ENCODE data around the gene UBAP2. TPM values are rescaled to one million over a fixed set of nuclear protein-coding genes. Genes with fewer than 3 reads are reported as not detected.
A peak's percentile ranks its signal among the peaks of the same experiment; 100 is the strongest.
"Not testable (repeated sequence)": the region's sequence is repeated elsewhere in the genome, so short reads cannot be mapped to it uniquely, and the experiment has no call there.

The UBAP2 gene
- total RNA-seq, 8 experiments from 2014 or later: 12.3 to 40.4 (median 22.1) TPM

DNA sequence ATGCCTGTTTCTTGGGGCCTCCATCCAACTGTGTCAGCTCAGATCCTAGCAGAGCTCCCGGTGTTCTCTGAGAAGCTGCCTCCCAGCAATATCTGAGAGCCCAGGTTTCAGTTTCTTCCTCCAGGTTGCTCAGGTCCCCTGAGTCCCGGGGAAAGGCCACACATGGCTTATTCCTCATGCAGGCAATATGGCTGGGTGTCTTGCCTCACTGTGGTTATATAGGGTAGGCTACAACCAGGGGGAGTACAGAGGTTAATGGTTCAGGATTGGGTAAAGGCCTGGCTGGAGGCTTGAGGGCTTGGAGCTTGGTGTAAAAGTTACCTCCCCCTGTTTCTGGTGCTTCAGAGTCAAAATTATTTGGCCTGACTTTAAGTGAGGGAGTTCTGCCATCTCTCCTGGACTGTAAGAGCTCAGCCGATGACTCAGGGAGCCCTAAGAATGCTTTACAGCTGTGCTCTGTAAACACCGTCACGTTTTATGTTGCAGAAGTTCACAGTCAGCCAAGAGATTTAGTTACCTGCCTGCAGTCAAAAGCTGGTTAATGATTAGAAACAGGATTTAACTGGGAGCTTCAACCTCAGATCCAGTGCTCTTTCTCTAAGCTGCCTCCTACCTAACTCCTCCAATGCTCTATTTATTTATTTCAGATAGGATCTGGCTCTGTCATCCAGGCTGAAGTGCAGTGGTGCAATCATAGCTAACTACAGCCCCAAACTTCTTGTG, 24.3 kb upstream of the UBAP2 start:
- 27 to 67% (median 50%) methylated on average over 1 to 4 of the region's 5 CpGs; no CpG with 5 or more reads in 3 of the 10 experiments for WGBS, 10 experiments
- in situ Hi-C loops (cut with MboI; ENCODE audit: low pct_unique_long_range_greater_than_20kb in 2 of 9, low sequenced_read_pairs in 9 of 9, unreplicated experiment in 9 of 9): no loop called here
- Histone ChIP-seq H3K4me3 (no peak overlapping the region), H3K27ac (no peak overlapping the region), H3K4me1 (replicated peaks in 1 of 2) (peaks cover 0 to 8% of the 10 kb centered on the region in 2 donors)
- peak in 4 of 8 experiments; percentile 22 to 57 (median 49) for ATAC-seq (replicated peaks in 6 of 8)

DNA sequence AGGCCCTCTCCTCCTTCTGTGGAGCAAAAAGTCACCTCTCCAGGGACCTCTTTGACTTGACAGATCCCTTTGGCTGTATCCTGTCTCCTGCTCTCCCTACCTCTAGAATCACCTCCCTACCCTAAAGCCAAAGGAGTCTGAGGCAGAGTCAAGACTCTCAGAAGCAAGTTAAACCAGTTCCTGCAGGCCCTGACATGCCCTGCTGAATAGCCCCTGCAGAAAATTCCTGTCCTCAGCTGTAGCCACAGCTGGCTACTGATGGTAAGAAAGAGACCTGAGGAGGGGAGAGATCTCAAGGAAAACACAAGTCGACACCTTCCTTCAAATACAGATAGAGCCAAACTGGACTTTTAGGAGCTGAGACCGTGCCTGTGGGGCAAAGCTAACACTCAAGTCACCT, 23.7 kb upstream of the UBAP2 start:
- ATAC-seq (replicated peaks in 6 of 8): peak in 1 of 8 experiments; percentile 25
- in situ Hi-C loops (cut with MboI; ENCODE audit: low pct_unique_long_range_greater_than_20kb in 2 of 9, low sequenced_read_pairs in 9 of 9, unreplicated experiment in 9 of 9): no loop called here
- H3K4me1 ChIP-seq (replicated peaks in 1 of 2): peaks cover 0 to 8% of the 10 kb centered on the region in 2 donors
- no peak overlapping the region for H3K27ac ChIP-seq
- H3K4me3 ChIP-seq: no peak overlapping the region
- WGBS, 10 experiments: 100% methylated on average over 1 to 2 of the region's 2 CpGs; no CpG with 5 or more reads in 8 of the 10 experiments

DNA sequence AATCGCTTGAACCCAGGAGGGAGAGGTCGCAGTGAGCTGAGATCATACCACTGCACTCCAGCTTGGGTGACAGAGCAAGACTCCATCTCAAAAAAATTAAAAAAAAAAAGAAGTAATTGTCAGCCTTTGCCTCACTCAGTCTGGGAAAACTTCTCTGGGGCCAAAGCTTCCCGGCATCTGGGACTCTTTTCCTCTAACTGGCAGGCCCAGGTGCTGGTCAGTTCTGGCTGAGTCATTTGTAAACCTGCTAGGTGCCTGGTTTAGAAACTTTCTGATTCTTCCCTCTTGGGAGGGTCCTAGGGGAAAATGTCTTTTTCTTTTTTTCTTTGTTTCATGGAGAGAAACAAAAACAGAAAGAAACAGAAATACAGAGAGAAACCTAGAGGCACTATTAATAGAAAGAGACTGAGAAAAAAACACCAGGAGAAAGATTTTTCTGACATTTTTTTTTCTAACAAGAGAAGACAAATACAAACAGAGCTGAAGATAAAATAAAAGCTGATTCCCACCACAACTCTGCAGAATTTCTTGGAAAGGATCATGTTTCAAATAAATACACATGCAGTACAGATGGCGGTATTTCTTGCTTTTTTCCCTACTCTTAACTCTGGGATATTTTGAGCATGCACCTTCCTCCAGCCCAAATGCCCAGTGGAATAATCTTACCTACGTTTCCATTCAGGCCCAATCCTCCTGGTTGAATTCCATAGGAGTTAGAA, 22.1 kb upstream of the UBAP2 start:
- H3K4me3 ChIP-seq: no peak overlapping the region
- H3K27ac ChIP-seq: no peak overlapping the region
- in situ Hi-C loops (cut with MboI; ENCODE audit: low pct_unique_long_range_greater_than_20kb in 2 of 9, low sequenced_read_pairs in 9 of 9, unreplicated experiment in 9 of 9): no loop called here
- ATAC-seq (replicated peaks in 6 of 8): no peak
- 17 to 100% (median 81%) methylated on average over 1 to 5 of the region's 5 CpGs for WGBS, 10 experiments
- H3K4me1 ChIP-seq (replicated peaks in 1 of 2): peaks cover 0 to 8% of the 10 kb centered on the region in 2 donors

DNA sequence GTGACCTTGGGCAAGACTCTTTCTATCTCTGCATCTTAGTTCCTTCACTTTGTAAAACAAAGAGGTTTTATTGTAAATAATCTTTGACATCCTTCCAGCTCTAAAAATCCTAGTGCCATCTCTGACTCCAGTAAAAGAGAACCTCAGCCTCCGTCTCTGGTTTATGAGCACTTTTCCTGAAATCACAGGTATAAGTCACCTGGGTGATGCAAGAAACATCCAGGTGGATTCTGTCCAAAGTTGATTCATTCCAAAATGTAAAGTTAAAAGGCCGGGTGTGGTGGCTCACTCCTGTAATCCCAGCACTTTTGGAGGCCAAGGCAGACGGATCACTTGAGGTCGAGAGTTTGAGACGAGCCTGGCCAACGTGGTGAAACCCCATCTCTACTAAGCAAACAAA, 21.1 kb upstream of the UBAP2 start:
- in situ Hi-C loops (cut with MboI; ENCODE audit: low pct_unique_long_range_greater_than_20kb in 2 of 9, low sequenced_read_pairs in 9 of 9, unreplicated experiment in 9 of 9): no loop called here
- WGBS, 10 experiments: 80 to 100% (median 84%) methylated on average over 1 to 6 of the region's 6 CpGs; no CpG with 5 or more reads in 3 of the 10 experiments
- H3K27ac ChIP-seq: no peak overlapping the region
- no peak for ATAC-seq (replicated peaks in 6 of 8)
- no peak overlapping the region for H3K4me3 ChIP-seq
- peaks cover 0 to 8% of the 10 kb centered on the region in 2 donors for H3K4me1 ChIP-seq (replicated peaks in 1 of 2)

DNA sequence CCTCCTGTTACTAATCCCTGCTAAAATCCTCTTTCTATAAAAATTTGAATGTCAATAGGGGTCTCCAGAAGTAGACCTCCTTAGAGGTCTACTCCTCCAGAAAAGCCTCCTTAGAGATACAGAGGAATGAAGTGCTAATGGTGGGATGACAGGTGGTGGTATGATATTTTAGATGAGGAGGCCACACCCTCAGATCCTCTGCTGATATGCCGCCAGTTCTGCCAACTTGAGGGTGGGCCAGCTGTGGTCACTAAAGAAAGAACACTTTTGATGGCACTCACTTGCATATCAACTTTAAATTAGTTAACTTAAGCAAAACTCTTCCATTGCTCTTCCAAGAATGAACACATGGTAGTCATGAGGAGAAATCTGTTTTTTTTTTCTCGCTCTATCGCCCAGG, 16.9 kb upstream of the UBAP2 start:
- ATAC-seq (replicated peaks in 6 of 8): no peak
- no peak overlapping the region for H3K4me3 ChIP-seq
- H3K4me1 ChIP-seq (replicated peaks in 1 of 2): no peaks in the 10 kb centered on the region
- WGBS, 10 experiments: 83 to 100% (median 100%) methylated on average over 1 of the region's 3 CpGs; no CpG with 5 or more reads in 5 of the 10 experiments
- in situ Hi-C loops (cut with MboI; ENCODE audit: low pct_unique_long_range_greater_than_20kb in 2 of 9, low sequenced_read_pairs in 9 of 9, unreplicated experiment in 9 of 9): no loop called here
- no peak overlapping the region for H3K27ac ChIP-seq

DNA sequence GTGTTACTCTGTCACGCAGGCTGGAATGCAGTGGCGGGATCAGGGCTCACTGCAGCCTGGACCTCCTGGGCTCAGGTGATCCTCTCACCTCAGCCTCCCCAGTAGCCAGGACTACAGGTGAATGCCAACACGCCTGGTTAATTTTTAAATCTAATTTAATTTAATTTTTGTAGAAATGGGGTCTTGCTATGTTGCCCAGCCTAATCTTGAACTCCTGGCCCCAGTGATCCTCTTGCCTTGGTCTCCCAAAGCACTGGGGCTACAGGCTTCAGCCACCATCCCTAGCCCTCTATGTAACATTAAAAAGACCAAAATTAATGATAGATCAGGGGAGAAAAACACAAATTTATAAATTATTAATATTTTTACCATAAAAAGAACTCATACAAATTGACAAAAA, 11.3 kb upstream of the UBAP2 start:
- in situ Hi-C loops (cut with MboI; ENCODE audit: low pct_unique_long_range_greater_than_20kb in 2 of 9, low sequenced_read_pairs in 9 of 9, unreplicated experiment in 9 of 9): no loop called here

DNA sequence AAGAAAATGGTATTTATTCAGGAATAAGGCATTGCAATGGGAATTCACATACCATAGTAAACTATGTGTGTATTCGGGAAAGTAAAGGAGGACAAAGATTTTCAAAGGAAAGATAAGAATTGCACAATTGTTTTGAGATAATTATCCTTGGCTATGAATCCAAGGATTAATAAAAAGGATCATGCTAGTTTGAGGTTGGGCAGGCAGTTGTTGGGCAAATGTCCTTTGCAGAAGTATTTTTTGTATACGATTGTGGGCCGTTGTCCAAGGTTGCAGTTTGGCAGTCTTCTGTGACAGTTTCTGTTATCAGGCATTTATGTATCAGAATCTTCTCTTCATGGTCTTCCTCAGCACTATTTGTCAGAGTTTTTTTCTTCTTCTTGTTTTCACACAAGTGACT, 10.6 kb upstream of the UBAP2 start:
- in situ Hi-C loops (cut with MboI; ENCODE audit: low pct_unique_long_range_greater_than_20kb in 2 of 9, low sequenced_read_pairs in 9 of 9, unreplicated experiment in 9 of 9): no loop called here
- 64 to 93% (median 88%) methylated on average over 1 to 3 of the region's 3 CpGs for WGBS, 10 experiments
- Histone ChIP-seq H3K4me3 (no peak overlapping the region), H3K27ac (no peak overlapping the region), H3K4me1 (replicated peaks in 1 of 2) (no peaks in the 10 kb centered on the region)
- ATAC-seq (replicated peaks in 6 of 8): no peak

More for the DNA sequence above, 11.3 kb upstream of the UBAP2 start:
- no peaks in the 10 kb centered on the region for H3K4me1 ChIP-seq (replicated peaks in 1 of 2)
- no peak overlapping the region for H3K4me3 ChIP-seq
- H3K27ac ChIP-seq: no peak overlapping the region
- ATAC-seq (replicated peaks in 6 of 8): no peak
- 0 to 100% (median 68%) methylated on average over 1 to 3 of the region's 3 CpGs; no CpG with 5 or more reads in 2 of the 10 experiments for WGBS, 10 experiments

DNA sequence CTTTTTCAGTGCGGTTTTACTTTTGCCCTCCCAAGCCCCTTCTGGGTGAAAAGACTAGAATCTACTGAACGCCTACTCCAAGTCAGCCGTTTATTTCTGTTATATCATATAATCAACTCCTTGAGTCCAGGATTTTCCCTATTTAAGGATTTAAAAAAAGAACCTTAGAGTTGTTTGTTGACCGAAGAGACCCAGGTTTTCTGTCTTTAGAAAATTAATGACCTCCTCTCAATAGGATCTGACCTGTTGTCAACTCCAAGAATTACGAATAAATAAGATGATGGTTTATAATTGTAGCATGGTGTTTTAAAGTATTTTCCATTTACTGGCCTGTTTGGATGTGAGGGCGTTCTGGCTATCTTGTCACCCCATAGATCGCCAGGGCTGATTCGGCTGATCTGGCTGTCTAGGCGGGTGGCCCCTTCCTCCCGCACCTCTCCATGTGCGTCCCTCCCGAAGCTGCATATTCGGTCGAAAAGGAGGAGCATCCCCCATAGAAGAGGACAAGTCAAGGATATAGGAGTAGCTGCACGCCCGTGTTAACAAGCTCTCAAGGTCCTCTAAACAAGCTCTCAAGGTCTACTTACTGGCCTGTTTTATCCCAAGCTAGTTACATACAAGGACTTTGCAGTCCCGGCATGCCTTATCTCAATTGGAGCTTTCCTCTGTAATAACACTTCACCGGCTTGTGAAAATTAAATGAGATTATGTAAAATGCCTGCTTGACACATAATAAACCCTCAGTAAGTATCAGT, 1.1 kb upstream of the UBAP2 start:
- WGBS, 10 experiments: 0 to 78% (median 44%) methylated on average over 1 to 14 of the region's 18 CpGs; no CpG with 5 or more reads in 1 of the 10 experiments
- Histone ChIP-seq H3K27ac (peak overlapping the region; percentile 98 to 99), H3K4me1 (replicated peaks in 1 of 2) (peaks cover 14% of the 10 kb centered on the region in 2 donors), H3K4me3 (peak overlapping the region; percentile 55 to 86 (median 60))
- in situ Hi-C loops (cut with MboI; ENCODE audit: low pct_unique_long_range_greater_than_20kb in 2 of 9, low sequenced_read_pairs in 9 of 9, unreplicated experiment in 9 of 9): no loop called here
- ATAC-seq (replicated peaks in 6 of 8): no peak

DNA sequence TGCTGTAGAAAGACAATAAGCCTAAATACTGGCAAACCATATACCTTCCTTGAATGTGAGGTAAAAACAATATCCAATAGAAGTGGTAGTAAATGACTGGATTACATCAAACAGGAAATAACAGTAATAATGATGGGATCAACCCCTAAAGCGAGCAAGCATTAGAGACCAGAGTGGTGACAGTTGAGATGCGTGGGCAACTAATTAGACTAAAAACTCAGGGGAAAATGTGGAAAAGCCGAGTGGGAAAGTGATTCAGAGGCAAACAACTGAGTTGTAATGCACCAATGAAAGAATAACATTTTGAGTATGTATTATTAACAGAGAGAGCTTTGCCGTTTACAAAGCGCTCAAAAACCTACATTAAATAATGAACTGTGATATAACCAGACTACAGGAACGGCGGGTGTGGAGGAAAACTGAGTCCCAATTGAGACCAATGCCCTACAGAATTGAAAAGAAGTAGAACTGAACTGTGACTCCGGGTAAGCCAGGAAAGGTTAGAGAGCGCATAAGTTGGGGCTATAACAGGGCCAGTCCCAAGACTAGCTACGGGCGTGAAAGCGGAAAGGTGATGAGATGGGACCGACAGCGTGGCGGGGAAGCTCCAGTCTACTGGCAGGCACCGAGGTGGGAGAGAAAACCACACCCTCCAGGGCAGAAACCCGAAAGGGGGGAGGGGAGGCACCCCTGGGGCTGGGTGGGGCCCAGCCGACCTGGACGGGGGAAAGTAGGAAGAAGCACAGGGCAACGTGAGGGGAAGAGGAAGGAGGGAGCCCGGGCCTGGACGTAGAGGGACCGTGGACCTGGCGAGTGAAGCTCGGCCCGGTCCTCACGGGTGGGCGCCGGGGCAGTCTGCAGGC, 592 bp downstream of the UBAP2 start:
- H3K4me1 ChIP-seq (replicated peaks in 1 of 2): peaks cover 14% of the 10 kb centered on the region in 2 donors
- 0 to 3% (median 0%) methylated on average over 1 to 13 of the region's 29 CpGs; no CpG with 5 or more reads in 1 of the 10 experiments for WGBS, 10 experiments
- in situ Hi-C loops (cut with MboI; ENCODE audit: low pct_unique_long_range_greater_than_20kb in 2 of 9, low sequenced_read_pairs in 9 of 9, unreplicated experiment in 9 of 9): no loop called here
- peak overlapping the region; percentile 55 to 86 (median 60) for H3K4me3 ChIP-seq
- peak in 7 of 8 experiments; percentile 11 to 36 (median 19) for ATAC-seq (replicated peaks in 6 of 8)
- H3K27ac ChIP-seq: peak overlapping the region; percentile 98 to 99

DNA sequence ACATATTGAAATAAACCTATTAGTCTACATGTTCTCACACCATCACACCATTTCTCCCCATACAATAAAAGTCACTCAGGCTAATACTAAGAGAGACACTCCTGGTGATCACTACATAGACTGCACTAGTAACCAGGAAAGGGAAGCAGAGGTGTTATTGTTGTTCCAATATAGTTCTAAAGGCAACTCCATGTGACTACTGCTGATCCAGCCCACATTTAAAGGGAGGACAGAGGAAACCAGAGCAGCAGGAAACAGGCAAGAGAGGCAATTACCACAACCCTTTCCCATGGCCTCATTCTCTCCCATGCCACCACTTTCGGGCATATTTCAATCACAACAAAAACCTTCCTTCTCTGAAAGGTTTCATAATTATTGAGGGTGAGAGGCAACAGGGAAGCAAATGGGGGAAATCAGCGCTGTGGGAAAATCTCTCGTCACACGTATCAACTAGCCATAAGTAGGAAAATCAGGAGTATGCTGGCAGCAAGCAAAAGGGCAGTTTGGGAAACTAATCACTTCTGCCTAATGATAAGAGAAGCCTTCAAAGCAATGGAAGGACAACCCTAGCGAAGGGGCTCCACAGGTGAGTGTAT, 1.8 kb downstream of the UBAP2 start:
- 74 to 92% (median 81%) methylated on average over 1 to 5 of the region's 5 CpGs; no CpG with 5 or more reads in 3 of the 10 experiments for WGBS, 10 experiments
- H3K4me3 ChIP-seq: peak overlapping the region in 2 of 5 donors; percentile 60 to 79
- H3K27ac ChIP-seq: no peak overlapping the region
- H3K4me1 ChIP-seq (replicated peaks in 1 of 2): peaks cover 14% of the 10 kb centered on the region in 2 donors
- in situ Hi-C loops (cut with MboI; ENCODE audit: low pct_unique_long_range_greater_than_20kb in 2 of 9, low sequenced_read_pairs in 9 of 9, unreplicated experiment in 9 of 9): no loop called here
- no peak for ATAC-seq (replicated peaks in 6 of 8)

DNA sequence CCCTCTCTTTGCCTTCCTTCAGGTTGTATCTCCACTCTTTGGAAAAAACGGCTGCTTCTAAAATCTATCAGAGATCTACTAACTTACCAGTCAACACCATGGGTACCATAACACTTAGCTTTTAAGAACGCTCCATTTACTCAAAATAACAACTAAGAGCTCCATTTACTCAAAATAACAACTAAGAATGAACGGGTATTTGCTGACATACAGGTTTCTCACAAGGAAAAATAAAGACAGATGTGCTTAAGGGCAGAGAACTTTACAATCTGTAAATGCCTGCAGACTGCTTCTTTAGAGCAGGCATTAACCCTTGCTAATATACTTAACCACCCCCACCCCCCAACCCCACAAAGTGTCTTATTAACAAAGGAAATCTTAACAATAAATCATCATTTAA, 2.8 kb downstream of the UBAP2 start:
- H3K4me3 ChIP-seq: no peak overlapping the region

DNA sequence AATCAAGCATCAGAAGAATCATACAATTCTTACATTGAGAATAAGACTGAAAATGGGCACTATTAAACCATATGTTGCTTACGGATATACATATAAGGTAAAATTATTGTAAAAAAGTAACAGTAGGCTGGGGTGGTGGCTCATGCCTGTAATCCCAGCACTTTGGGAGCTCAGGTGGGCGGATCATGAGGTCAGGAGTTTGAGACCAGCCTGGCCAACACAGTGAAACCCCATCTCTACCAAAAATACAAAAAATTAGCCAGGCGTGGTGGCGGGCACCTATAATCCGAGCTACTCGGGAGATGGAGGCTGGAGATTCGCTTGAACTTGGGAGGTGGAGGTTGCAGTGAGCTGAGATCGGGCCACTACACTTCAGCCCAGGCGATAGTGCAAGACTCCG, 6.6 kb downstream of the UBAP2 start:
- in situ Hi-C loops (cut with MboI; ENCODE audit: low pct_unique_long_range_greater_than_20kb in 2 of 9, low sequenced_read_pairs in 9 of 9, unreplicated experiment in 9 of 9); ATAC-seq (replicated peaks in 6 of 8); H3K27ac ChIP-seq; H3K4me1 ChIP-seq (replicated peaks in 1 of 2); H3K4me3 ChIP-seq: not testable (repeated sequence)
- WGBS, 10 experiments: 80 to 100% (median 94%) methylated on average over 1 to 10 of the region's 10 CpGs; no CpG with 5 or more reads in 1 of the 10 experiments

More for the DNA sequence above, 2.8 kb downstream of the UBAP2 start:
- no peak for ATAC-seq (replicated peaks in 6 of 8)
- H3K27ac ChIP-seq: no peak overlapping the region
- H3K4me1 ChIP-seq (replicated peaks in 1 of 2): peaks cover 14% of the 10 kb centered on the region in 2 donors
- in situ Hi-C loops (cut with MboI; ENCODE audit: low pct_unique_long_range_greater_than_20kb in 2 of 9, low sequenced_read_pairs in 9 of 9, unreplicated experiment in 9 of 9): no loop called here
- WGBS, 10 experiments: 24 to 87% (median 60%) methylated on average over 1 to 3 of the region's 3 CpGs; no CpG with 5 or more reads in 1 of the 10 experiments
